Tibial nerve (tissue), 3 donors: ENCODE results near the gene SNED1.

Experiments
- CTCF ChIP-seq, 5 experiments: fragments of 200-600 bp in 3 of 5; fragments of 450-650 bp in 2 of 5; sonication (generic) in 3 of 5; IDR thresholded peaks; one replicate each; pipeline ENCODE4 v1.5.1; 2016 to 2019; ENCODE audit warnings: antibody characterized with exemption in 5 of 5, mild to moderate bottlenecking in 3 of 5, moderate library complexity in 2 of 5
- POLR2A ChIP-seq, 2 donors: fragments of 450-650 bp; IDR thresholded peaks; one replicate each; pipeline ENCODE4 v1.6.1; 2017; ENCODE audit warnings: antibody characterized with exemption in 2 of 2, mild to moderate bottlenecking in 2 of 2, moderate library complexity in 2 of 2

GRCh38 chr2:241122376-241123002 lies 124.1 kb downstream of the SNED1 start:
- no peak for TF ChIP-seq CTCF (IDR thresholded peaks at IDR 0.05)
- no peak for TF ChIP-seq POLR2A (IDR thresholded peaks at IDR 0.05)
